Heart left ventricle (tissue), 13 donors: ENCODE results near the gene FGF22.

Experiments used
- POLR2A ChIP-seq, 2 donors: fragments of 450-650 bp; IDR thresholded peaks; one replicate each; pipeline ENCODE4 v1.6.1; 2017; ENCODE audit warnings: antibody characterized with exemption in 2 of 2, mild to moderate bottlenecking in 2 of 2, moderate library complexity in 2 of 2
- TF ChIP-seq, protein P1 (sequence below), 12 donors: fragments of 200-600 bp; sonication (generic) in 4 of 12; IDR thresholded peaks; one replicate each; pipeline versions ENCODE4 v1.5.0 to v1.8.0; 2018 to 2022; ENCODE audit warnings: antibody characterized with exemption in 12 of 12, mild to moderate bottlenecking in 5 of 12
- donor health status: ischemic (EF 13 %, LVEDD 7.1; RV severe dilation, severe dysfunction).
- donor health status: DM: no; HTN: yes; CAD: no.
- donor health status: DM: no; HTN: no; CAD: no.
- donor health status: ischemic (EF 25% LVEDD 6.9; RV normal size, moderate dysfunction).
- donor health status: ischemic (EF 25% LVEDD 5.7; RV mildly dilated, moderate dysfunction).
- donor health status: ischemic (EF 35%, LVEDD 5.7; RV mildly dilated, moderate dysfunction).
- donor health status: nonischemic (EF 11% LVEDD 7.7; RV severe dilation, severe dysfunction).
- donor health status: DM: yes; HTN: yes; CAD: no.
- donor health status: PGD.
- donor health status: ischemic (EF 29% LVEDD 5.4; RV normal size, mild dysfunction).
- donor health status: nonischemic (EF 23%, LVEDD 6.1; RV moderate dilation, normal function).

GRCh38 chr19:622666-623065 is 17.0 kb upstream of the FGF22 start:
- TF ChIP-seq, protein P1, sequence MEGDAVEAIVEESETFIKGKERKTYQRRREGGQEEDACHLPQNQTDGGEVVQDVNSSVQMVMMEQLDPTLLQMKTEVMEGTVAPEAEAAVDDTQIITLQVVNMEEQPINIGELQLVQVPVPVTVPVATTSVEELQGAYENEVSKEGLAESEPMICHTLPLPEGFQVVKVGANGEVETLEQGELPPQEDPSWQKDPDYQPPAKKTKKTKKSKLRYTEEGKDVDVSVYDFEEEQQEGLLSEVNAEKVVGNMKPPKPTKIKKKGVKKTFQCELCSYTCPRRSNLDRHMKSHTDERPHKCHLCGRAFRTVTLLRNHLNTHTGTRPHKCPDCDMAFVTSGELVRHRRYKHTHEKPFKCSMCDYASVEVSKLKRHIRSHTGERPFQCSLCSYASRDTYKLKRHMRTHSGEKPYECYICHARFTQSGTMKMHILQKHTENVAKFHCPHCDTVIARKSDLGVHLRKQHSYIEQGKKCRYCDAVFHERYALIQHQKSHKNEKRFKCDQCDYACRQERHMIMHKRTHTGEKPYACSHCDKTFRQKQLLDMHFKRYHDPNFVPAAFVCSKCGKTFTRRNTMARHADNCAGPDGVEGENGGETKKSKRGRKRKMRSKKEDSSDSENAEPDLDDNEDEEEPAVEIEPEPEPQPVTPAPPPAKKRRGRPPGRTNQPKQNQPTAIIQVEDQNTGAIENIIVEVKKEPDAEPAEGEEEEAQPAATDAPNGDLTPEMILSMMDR (IDR thresholded peaks at IDR 0.05): no peak
- no peak for TF ChIP-seq POLR2A (IDR thresholded peaks at IDR 0.05)
